ENCODE results near the gene TECPR1. TPM values are rescaled to one million over a fixed set of nuclear protein-coding genes. Genes with fewer than 3 reads are reported as not detected.

The TECPR1 gene
- total and polyA plus RNA-seq, 2 of the 4 experiments (the other 2 are of a cell fraction) = 11.5 to 14.7 TPM

- Histone ChIP-seq H2BK120ac (ENCODE audit: low read depth, low read length) (no peak overlapping the region), H2BK20ac (ENCODE audit: low read depth, low read length) (no peak overlapping the region), H3K9me3 (ENCODE audit: control insufficient read depth, insufficient read depth, low read length) (no peaks in the 10 kb centered on the region), H3K4me1 (ENCODE audit: control insufficient read depth, insufficient read depth, low read length) (no peaks in the 10 kb centered on the region), H3K27me3 (ENCODE audit: control insufficient read depth, insufficient read depth, low read length) (no peaks in the 10 kb centered on the region), H2BK15ac (ENCODE audit: low read depth, low read length) (no peak overlapping the region), H2AK9ac (replicated peaks; ENCODE audit: low read depth, low read length, poor library complexity) (peak overlapping the region; percentile 28), H4K91ac (ENCODE audit: insufficient read depth, low read depth, low read length) (no peak overlapping the region), H3K9ac (ENCODE audit: low read depth, low read length) (no peak overlapping the region), H3K36me3 (ENCODE audit: control insufficient read depth, insufficient read depth, low read length) (peaks cover 42% of the 10 kb centered on the region), H3K9me1 (ENCODE audit: insufficient read depth, low read length) (no peaks in the 10 kb centered on the region), H2AFZ (replicated peaks; ENCODE audit: low read length, poor library complexity) (no peak overlapping the region), H3K23ac (ENCODE audit: low read depth, low read length) (no peak overlapping the region), H3K14ac (replicated peaks; ENCODE audit: low read depth, low read length) (no peak overlapping the region), H4K5ac (ENCODE audit: low read depth, low read length) (no peak overlapping the region), H4K20me1 (ENCODE audit: insufficient read depth, low read length) (no peaks in the 10 kb centered on the region), H3K79me1 (ENCODE audit: low read depth in 1 of 2, low read length in 2 of 2) (no peaks in the 10 kb centered on the region), H2AK5ac (ENCODE audit: low read depth, low read length) (no peak overlapping the region), H3K18ac (ENCODE audit: low read depth, low read length) (no peak overlapping the region), H3K4me2 (ENCODE audit: low read depth, low read length) (no peak overlapping the region), H3K4me3 (ENCODE audit: insufficient read depth, low read depth, low read length) (no peak overlapping the region), H2BK5ac (ENCODE audit: low read depth, low read length, poor library complexity, severe bottlenecking) (no peak overlapping the region), H3K4ac (ENCODE audit: low read depth, low read length) (no peak overlapping the region), H4K8ac (ENCODE audit: low read depth in 2 of 2, low read length in 2 of 2) (no peak overlapping the region), H3K27ac (ENCODE audit: insufficient read depth, low read length) (no peak overlapping the region), H3K56ac (ENCODE audit: extremely low read depth, insufficient read depth, low read length) (no peak overlapping the region)
- ChIA-PET CTCF (no interaction called here), POLR2A (ENCODE audit: unreplicated experiment) (no interaction called here)
- no peak for ATAC-seq (ENCODE audit: low read depth)
- BruUV-seq (replicated peaks) = no TSS peak
- no peak for DNase-seq
- in situ Hi-C loops (cut with MboI; ENCODE audit: low sequenced_read_pairs) (no loop called here), intact Hi-C loops (cut with micrococcal nuclease) (no loop called here), dilution Hi-C loops (cut with HindIII; ENCODE audit: low sequenced_read_pairs, unreplicated experiment) (no loop called here)
- no peak for TF ChIP-seq RCOR1 (IDR thresholded peaks at IDR 0.05; ENCODE audit: insufficient replicate concordance, low read length)
- TF ChIP-seq MXI1 (IDR thresholded peaks at IDR 0.05; ENCODE audit: borderline replicate concordance, low read depth, low read length) = no peak
- no peak for TF ChIP-seq ELK1 (IDR thresholded peaks at IDR 0.05; ENCODE audit: borderline replicate concordance, low read depth, low read length)
- no peak for TF ChIP-seq MAZ (IDR thresholded peaks at IDR 0.05; ENCODE audit: borderline replicate concordance, low read depth, low read length)
- TF ChIP-seq NFE2L2 (IDR thresholded peaks at IDR 0.05; ENCODE audit: low read depth, low read length) = no peak
- 0 out of 2 replicates have a peak, but pooled peaks have one; percentile 16 for TF ChIP-seq CEBPB (IDR thresholded peaks at IDR 0.05; ENCODE audit: low read depth, low read length)
- TF ChIP-seq POLR2A (IDR thresholded peaks at IDR 0.05; ENCODE audit: low read depth, low read length) = no peak
- 95% methylated on average over 4 of the region's 18 CpGs; no CpG with 5 or more reads in 1 of the 2 experiments for WGBS, 2 experiments (ENCODE audit: extremely low coverage in 2 of 2, insufficient read length in 1 of 2)
These were observed 24.1 kb downstream of the TECPR1 start for GRCh38 chr7:98227939-98228338.

Measured in IMR-90 (cell line).